HG03378 (cell line): ENCODE measurements around the gene PLCXD3.
A peak's percentile ranks its signal among the peaks of the same experiment; 100 is the strongest.
"Not testable (repeated sequence)": the region's sequence is repeated elsewhere in the genome, so short reads cannot be mapped to it uniquely, and the experiment has no call there.

ENCODE experiments used
- ATAC-seq: cut with Tn5 transposase; IDR thresholded peaks from one replicate; pipeline ENCODE4 v1.9.1; 2021; ENCODE audit warnings: mild to moderate bottlenecking, moderate library complexity; ENCODE audit not compliant: unreplicated experiment

Gene PLCXD3

DNA sequence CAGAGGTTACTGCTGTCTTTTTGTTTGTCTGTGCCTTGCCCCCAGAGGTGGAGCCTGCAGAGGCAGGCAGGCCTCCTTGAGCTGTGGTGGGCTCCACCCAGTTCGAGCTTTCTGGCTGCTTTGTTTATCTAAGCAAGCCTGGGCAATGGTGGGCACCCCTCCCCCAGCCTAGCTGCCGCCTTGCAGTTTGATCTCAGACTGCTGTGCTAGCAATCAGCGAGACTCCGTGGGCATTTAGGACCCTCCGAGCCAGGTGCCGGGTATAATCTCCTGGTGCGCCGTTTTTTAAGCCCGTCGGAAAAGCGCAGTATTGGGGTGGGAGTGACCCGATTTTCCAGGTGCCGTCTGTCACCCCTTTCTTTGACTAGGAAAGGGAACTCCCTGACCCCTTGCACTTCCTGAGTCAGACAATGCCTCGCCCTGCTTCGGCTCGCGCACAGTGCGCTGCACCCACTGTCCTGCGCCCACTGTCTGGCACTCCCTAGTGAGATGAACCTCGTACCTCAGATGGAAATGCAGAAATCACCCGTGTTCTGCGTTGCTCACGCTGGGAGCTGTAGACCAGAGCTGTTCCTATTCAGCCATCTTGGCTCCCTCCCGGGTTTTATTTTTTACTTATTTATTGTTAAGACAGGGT lies 16.8 kb downstream of the PLCXD3 start:
- not testable (repeated sequence) for ATAC-seq

DNA sequence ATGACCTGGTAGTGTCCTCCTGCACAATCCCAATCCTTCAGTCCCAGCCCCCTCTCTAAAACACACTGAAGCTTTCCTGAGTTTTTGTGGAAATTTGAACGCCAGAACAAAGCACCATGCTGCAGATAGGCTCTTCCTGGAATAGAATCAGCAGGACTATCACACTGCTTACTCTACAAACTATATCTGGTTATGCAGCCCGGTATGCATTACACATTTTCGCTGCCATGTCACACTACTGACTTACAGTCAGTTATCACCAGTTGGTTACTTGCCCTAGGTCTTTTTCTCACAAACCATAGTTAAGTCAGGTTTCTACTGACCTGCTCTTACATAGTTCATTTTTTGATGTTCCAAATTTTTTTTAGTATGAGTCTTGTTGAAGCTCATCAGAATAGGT lies 24.9 kb downstream of the PLCXD3 start:
- no peak for ATAC-seq

GRCh38 chr5:41482715-41483114 lies 27.7 kb downstream of the PLCXD3 start:
- ATAC-seq = peak; percentile 75

GRCh38 chr5:41482173-41482572 lies 28.2 kb downstream of the PLCXD3 start:
- no peak for ATAC-seq

- ATAC-seq = not testable (repeated sequence)
Observed at GRCh38 chr5:41471571-41472208, 38.7 kb downstream of the PLCXD3 start.

- ATAC-seq = no peak
Observed at GRCh38 chr5:41465493-41466171, 44.8 kb downstream of the PLCXD3 start.

DNA sequence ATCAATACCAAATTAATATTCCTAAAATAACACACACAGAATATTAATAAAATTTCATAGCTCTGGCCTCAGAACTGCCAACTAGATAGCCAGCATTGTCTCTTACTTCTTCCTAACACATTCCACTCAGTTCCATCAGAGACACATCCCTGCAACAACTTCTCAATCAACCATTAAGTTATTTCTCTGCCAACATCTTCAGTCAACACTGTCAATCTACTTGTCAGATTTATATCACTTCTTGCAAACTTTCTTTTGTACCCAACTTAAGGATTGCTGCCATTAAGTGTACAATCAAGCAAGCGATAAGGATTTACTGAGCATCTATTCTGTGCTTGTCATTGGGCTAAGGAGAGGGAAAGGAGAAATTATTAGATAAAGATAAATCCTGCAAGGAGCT lies 50.8 kb downstream of the PLCXD3 start:
- ATAC-seq = no peak

DNA sequence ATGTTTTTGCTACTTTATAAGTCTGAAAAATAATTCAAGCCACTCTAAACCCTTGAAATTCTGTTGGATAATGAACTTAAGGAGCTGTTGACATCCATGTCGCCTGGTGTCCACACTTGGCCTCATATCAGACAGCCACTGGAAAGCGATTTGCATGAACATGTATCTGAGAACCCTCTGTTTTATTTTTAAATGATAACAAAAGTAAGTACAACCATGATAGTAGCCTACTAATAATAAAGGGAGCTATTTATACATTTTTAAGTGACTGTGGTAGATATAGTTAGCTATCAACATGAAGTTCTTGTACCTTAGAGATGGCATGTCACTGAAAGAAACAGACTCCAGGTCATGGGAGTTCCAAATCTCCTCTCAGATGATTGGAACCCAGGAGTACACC lies 53.3 kb downstream of the PLCXD3 start:
- ATAC-seq = no peak

- no peak for ATAC-seq
Observed at GRCh38 chr5:41452506-41452905, 57.9 kb downstream of the PLCXD3 start.

DNA sequence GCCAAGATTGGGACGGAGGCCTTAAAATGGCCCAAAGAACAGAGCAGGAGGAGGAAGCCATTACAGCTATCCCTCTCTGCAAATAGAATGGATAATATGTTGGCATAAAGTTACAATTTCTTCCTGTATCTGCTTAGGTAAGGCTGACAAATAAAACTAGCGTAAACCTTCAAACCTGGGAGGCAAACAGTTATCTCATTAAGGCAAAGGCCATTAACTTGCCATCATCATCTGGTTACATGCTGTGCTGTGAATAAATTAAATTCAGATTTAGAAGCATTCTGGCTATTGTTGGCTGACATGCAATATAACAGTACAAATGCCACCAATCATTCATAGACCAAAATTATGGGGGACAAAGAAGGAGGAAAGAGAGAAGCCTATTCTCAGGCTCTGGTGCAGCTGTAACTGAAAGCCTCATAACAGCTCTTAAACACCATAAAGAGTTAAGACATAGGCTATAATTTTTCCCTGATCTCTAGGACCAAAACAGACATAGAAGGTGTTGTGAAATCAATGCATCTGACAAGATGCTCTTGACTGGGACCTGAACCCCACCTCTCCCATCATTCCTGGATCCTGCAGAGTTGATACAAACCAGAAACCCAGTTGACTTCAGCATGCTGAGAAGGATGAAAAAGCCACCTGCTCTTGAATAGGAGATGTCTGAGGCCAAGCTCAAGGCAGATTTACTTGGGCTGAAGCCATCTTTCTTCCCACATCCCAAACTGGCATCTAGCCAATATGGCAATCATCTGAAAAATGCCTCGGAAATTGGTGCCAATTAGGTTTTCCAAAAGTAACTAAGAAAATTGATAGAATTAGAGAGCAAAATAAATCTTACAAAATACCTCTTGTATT lies 62.5 kb downstream of the PLCXD3 start:
- no peak for ATAC-seq

GRCh38 chr5:41445937-41446563 lies 64.4 kb downstream of the PLCXD3 start:
- ATAC-seq = no peak

- no peak for ATAC-seq
Observed at GRCh38 chr5:41435276-41435675, 75.1 kb downstream of the PLCXD3 start.

DNA sequence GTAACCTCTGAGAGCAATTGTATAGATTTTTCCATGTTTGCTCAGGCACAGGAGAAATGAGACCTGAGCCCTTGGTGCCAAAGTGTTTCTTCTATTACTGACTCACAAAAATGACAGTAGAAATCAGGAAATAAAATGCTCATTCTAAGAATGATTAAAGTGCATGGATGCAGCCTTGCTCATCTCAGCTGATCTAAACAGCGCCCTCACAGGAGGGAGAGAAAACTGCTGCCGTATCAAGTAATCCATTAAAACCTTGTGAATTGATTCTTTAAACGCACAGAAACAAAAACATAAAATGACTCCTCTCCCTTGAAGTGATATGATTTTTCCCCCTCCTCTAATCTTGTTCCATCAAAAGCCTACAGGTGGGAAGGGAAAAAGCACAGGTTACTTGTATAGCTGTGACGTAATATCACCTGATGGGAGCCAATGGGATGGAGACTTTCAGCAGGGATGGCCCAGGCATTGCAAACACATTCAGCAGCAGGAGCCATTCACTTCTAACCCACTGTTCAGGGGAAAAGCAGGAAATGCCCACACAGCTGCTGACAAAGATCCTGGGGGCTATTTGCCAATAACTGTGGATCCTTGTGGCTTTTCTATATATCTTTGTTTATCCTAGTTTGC lies 76.7 kb downstream of the PLCXD3 start:
- ATAC-seq = no peak

DNA sequence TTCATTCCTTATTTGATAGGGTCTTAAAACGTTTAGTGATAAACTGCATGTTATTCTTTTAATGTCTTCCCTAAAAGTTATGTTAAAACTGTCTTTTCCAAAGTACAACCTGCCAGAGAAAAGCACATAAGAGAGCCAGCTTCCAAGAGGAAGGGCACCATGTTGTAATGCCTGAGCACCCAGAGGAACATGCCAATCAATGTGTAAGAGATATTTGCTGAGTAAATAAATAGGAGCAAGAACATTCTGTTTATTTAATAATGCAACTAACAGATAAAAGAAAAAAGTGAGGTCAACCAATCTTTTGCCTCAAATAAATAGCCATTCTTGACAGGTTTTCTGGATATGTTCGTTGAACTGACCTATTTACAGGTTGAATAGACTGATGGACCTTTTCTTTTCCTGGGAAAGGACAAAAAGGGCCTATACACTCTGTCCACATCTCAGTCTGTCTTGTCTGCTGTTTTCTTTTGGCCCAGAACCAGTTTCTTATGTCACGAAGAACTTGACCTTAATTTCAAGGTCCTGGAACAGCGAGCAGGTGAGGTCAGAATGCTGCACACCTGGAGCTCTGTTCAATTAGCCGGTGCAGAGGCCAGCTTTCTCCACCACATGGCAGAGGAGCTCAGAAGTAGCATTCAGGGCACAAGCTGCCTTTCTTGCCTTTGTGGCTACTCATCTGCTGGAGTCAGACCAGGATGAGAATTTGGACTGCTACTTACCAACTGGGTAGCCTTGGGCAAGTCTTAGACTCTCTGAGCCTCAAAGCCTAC lies 77.7 kb downstream of the PLCXD3 start:
- no peak for ATAC-seq

DNA sequence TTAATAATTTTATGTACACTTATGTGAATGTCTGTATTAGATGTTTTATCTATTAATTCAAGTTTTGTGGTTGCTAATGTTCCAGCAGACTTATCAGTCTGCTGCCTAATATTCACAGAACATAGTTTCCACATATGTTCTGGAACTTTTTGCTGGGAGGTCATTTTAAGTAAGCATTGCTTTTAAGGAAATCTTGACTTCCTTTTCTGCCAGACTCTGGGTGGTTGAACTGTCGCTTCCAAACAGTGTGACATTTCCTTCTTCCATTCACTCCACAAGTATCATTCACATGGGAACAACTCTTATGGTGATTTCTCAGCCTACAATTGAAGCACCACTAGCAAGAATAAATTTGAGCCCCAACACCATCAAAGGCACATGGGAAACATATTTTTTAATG lies 82.9 kb downstream of the PLCXD3 start:
- no peak for ATAC-seq

GRCh38 chr5:41425736-41426135 lies 84.7 kb downstream of the PLCXD3 start:
- ATAC-seq = no peak

- ATAC-seq = no peak
Observed at GRCh38 chr5:41420492-41421067, 89.8 kb downstream of the PLCXD3 start.

GRCh38 chr5:41418220-41419031 lies 92.0 kb downstream of the PLCXD3 start:
- ATAC-seq = no peak
